Esophagus muscularis mucosa (tissue), 4 donors: ENCODE measurements around the gene RNF13. TPM values are rescaled to one million over a fixed set of nuclear protein-coding genes. Genes with fewer than 3 reads are reported as not detected.

ENCODE experiments used
- DNase-seq: peaks from one replicate; pipeline ENCODE4 v3.0.0-alpha.2; 2017; ENCODE audit errors: extremely low spot score
- H3K27ac ChIP-seq, 4 donors: fragments of 200-600 bp; sonication (generic); replicated peaks in 1 of 4; 1 replicate in 3 of 4; 2 replicates in 1 of 4; pipeline ENCODE4 v1.5.1; 2016 to 2019; ENCODE audit warnings: mild to moderate bottlenecking in 1 of 4
- H3K27me3 ChIP-seq, 4 donors: fragments of 200-600 bp; sonication (generic); one replicate each; pipeline versions ENCODE4 v1.5.1 to v1.6.0; 2016 to 2019
- H3K36me3 ChIP-seq, 4 donors: fragments of 200-600 bp; sonication (generic); one replicate each; pipeline ENCODE4 v1.5.1; 2016 to 2019
- H3K4me1 ChIP-seq, 4 donors: fragments of 200-600 bp; sonication (generic); one replicate each; pipeline ENCODE4 v1.5.1; 2016 to 2019
- H3K4me3 ChIP-seq, 4 donors: fragments of 200-600 bp; sonication (generic); 1 replicate in 2 of 4; 2 replicates in 2 of 4; pipeline ENCODE4 v1.5.1; 2016 to 2019; ENCODE audit warnings: mild to moderate bottlenecking in 4 of 4, moderate library complexity in 1 of 4
- H3K9me3 ChIP-seq, 4 donors: fragments of 200-600 bp; sonication (generic); 1 replicate in 3 of 4; 2 replicates in 1 of 4; pipeline ENCODE4 v1.5.1; 2016 to 2019
- CTCF ChIP-seq, 3 experiments: fragments of 200-600 bp in 2 of 3; fragments of 450-650 bp in 1 of 3; sonication (generic) in 2 of 3; IDR thresholded peaks; one replicate each; pipeline ENCODE4 v1.5.1; 2017 to 2019; ENCODE audit warnings: antibody characterized with exemption in 3 of 3, mild to moderate bottlenecking in 2 of 3, moderate library complexity in 1 of 3
- EP300 ChIP-seq: sonication (generic); formaldehyde crosslinking; IDR thresholded peaks from one replicate; pipeline ENCODE4 v1.6.1; 2017; ENCODE audit warnings: antibody characterized with exemption
- POLR2A ChIP-seq: fragments of 450-650 bp; IDR thresholded peaks from one replicate; pipeline ENCODE4 v1.6.1; 2017; ENCODE audit warnings: antibody characterized with exemption, moderate library complexity, mild to moderate bottlenecking, low read depth
- POLR2AphosphoS5 ChIP-seq, 2 donors: sonication (generic); formaldehyde crosslinking; IDR thresholded peaks; one replicate each; pipeline ENCODE4 v1.6.1; 2017; ENCODE audit warnings: antibody characterized with exemption in 2 of 2
- WGBS: methylation state at CpG from one replicate; pipeline ENCODE4 v1.1.5; 2018; 5-methylcytosine and 5-hydroxymethylcytosine counted together
- intact Hi-C: fragments of 100-400 bp; cut with DNase I; formaldehyde crosslinking; loops from one replicate; pipeline ENCODE4 v1.15.1; 2023
- total RNA-seq, 4 donors: library from RNA; depleted of rRNA; stranded (reverse); fragments of >200 nt; gene quantifications; one replicate each; pipeline versions ENCODE4 v1.1.0 to v1.2.1, GENCODE V29; 2016

Gene RNF13
- total RNA-seq, 4 donors from 2014 or later = 52.9 to 95.1 (median 78.2) TPM

GRCh38 chr3:149959443-149959842, 146.4 kb downstream of the RNF13 start:
- no peak for DNase-seq
- intact Hi-C loops = no loop called here
- no peak for TF ChIP-seq POLR2A
- H3K27me3 ChIP-seq = no peaks in the 10 kb centered on the region
- peaks cover 8 to 22% (median 14%) of the 10 kb centered on the region in 4 donors for H3K4me1 ChIP-seq
- no peak overlapping the region for H3K27ac ChIP-seq
- peaks cover 0 to 13% (median 0%) of the 10 kb centered on the region in 4 donors for H3K36me3 ChIP-seq
- no peaks in the 10 kb centered on the region for H3K9me3 ChIP-seq
- H3K4me3 ChIP-seq = no peak overlapping the region

- peaks cover 0 to 26% (median 0%) of the 10 kb centered on the region in 4 donors for H3K36me3 ChIP-seq
- intact Hi-C loops = loop anchor here (10.0 kb wide), 1 partner anchor 441 kb away; the partner anchor contains the start of gene TSC22D2
- H3K9me3 ChIP-seq = no peaks in the 10 kb centered on the region
- H3K4me3 ChIP-seq = no peak overlapping the region
- no peak for DNase-seq
- TF ChIP-seq EP300 (no peak), POLR2AphosphoS5 (IDR thresholded peaks at IDR 0.05) (no peak), CTCF (IDR thresholded peaks at IDR 0.05) (no peak), POLR2A (no peak)
- WGBS = 93% methylated on average over 2 of the region's 2 CpGs
- no peaks in the 10 kb centered on the region for H3K27me3 ChIP-seq
- peaks cover 20 to 39% (median 32%) of the 10 kb centered on the region in 4 donors for H3K4me1 ChIP-seq
- no peak overlapping the region for H3K27ac ChIP-seq
Measured at GRCh38 chr3:149963485-149963884, 150.5 kb downstream of the RNF13 start.

- no peaks in the 10 kb centered on the region for H3K9me3 ChIP-seq
- intact Hi-C loops = loop anchor here (2.0 to 10.0 kb wide), 2 partner anchors 221 to 441 kb away; partner anchors contain the start of gene TSC22D2
Measured at GRCh38 chr3:149964291-149964690, 151.3 kb downstream of the RNF13 start.

GRCh38 chr3:149965278-149965677, 152.3 kb downstream of the RNF13 start:
- intact Hi-C loops = loop anchor here (2.0 to 10.0 kb wide), 3 partner anchors 220 to 440 kb away; partner anchors contain the start of gene TSC22D2
- H3K27me3 ChIP-seq = no peaks in the 10 kb centered on the region
- H3K27ac ChIP-seq = no peak overlapping the region
- peaks cover 25 to 52% (median 43%) of the 10 kb centered on the region in 4 donors for H3K4me1 ChIP-seq
- DNase-seq = no peak
- no peak for TF ChIP-seq EP300
- no peak for TF ChIP-seq CTCF (IDR thresholded peaks at IDR 0.05)
- no peak for TF ChIP-seq POLR2AphosphoS5 (IDR thresholded peaks at IDR 0.05)
- no peak for TF ChIP-seq POLR2A
- peaks cover 0 to 23% (median 0%) of the 10 kb centered on the region in 4 donors for H3K36me3 ChIP-seq
- no peaks in the 10 kb centered on the region for H3K9me3 ChIP-seq
- H3K4me3 ChIP-seq = no peak overlapping the region

More at GRCh38 chr3:149964291-149964690, 151.3 kb downstream of the RNF13 start:
- no peak for DNase-seq
- peaks cover 0 to 26% (median 0%) of the 10 kb centered on the region in 4 donors for H3K36me3 ChIP-seq
- no peak for TF ChIP-seq POLR2AphosphoS5 (IDR thresholded peaks at IDR 0.05)
- no peak for TF ChIP-seq POLR2A
- no peak for TF ChIP-seq EP300
- TF ChIP-seq CTCF (IDR thresholded peaks at IDR 0.05) = no peak
- no peak overlapping the region for H3K4me3 ChIP-seq
- H3K4me1 ChIP-seq = peaks cover 25 to 47% (median 38%) of the 10 kb centered on the region in 4 donors
- H3K27ac ChIP-seq = no peak overlapping the region
- H3K27me3 ChIP-seq = no peaks in the 10 kb centered on the region

GRCh38 chr3:149967086-149967685, 154.2 kb downstream of the RNF13 start:
- Histone ChIP-seq H3K27me3 (no peaks in the 10 kb centered on the region), H3K4me3 (peak overlapping the region in 1 of 4 donors; percentile 14), H3K27ac (peak overlapping the region in 3 of 4 donors; percentile 22 to 98 (median 95)), H3K9me3 (no peaks in the 10 kb centered on the region), H3K36me3 (peaks cover 0 to 18% (median 0%) of the 10 kb centered on the region in 4 donors), H3K4me1 (peaks cover 25 to 59% (median 49%) of the 10 kb centered on the region in 4 donors)
- WGBS = 19% methylated on average over 9 of the region's 9 CpGs
- TF ChIP-seq POLR2AphosphoS5 (IDR thresholded peaks at IDR 0.05) (no peak), POLR2A (no peak), CTCF (IDR thresholded peaks at IDR 0.05) (peak; percentile 65 to 69 (median 67))
- intact Hi-C loops = loop anchor here (5.0 to 10.0 kb wide), 2 partner anchors 255 to 438 kb away; partner anchors contain the start of gene TSC22D2
- DNase-seq = no peak
